ENCODE results near the gene GALNT7. TPM values are rescaled to one million over a fixed set of nuclear protein-coding genes. Genes with fewer than 3 reads are reported as not detected.
A peak's percentile ranks its signal among the peaks of the same experiment; 100 is the strongest.

The GALNT7 gene
- total and polyA plus RNA-seq, 8 donors, result 10.7 to 94.5 (median 37.9) TPM

GRCh38 chr4:173293663-173294062 lies 125.1 kb downstream of the GALNT7 start:
- no peak overlapping the region for H3K4me3 ChIP-seq
- 81 to 87% (median 86%) methylated on average over 7 of the region's 7 CpGs for WGBS, 5 donors
- H3K36me3 ChIP-seq, result peaks cover 0 to 33% (median 12%) of the 10 kb centered on the region in 4 donors

GRCh38 chr4:173294444-173294843 lies 125.8 kb downstream of the GALNT7 start:
- no peaks in the 10 kb centered on the region for H3K27me3 ChIP-seq
- 74 to 89% (median 82%) methylated on average over 1 of the region's 1 CpG for WGBS, 5 donors
- H3K9me3 ChIP-seq, result no peaks in the 10 kb centered on the region
- intact Hi-C loops (cut with DNase I; ENCODE audit: low total_unique reads), result no loop called here
- H3K27ac ChIP-seq, result no peak overlapping the region
- peaks cover 0 to 5% (median 2%) of the 10 kb centered on the region in 4 donors for H3K4me1 ChIP-seq
- no peak overlapping the region for H3K4me3 ChIP-seq
- DNase-seq, result no peak
- peaks cover 0 to 33% (median 12%) of the 10 kb centered on the region in 4 donors for H3K36me3 ChIP-seq
- TF ChIP-seq POLR2AphosphoS5 (IDR thresholded peaks at IDR 0.05) (no peak), EP300 (IDR thresholded peaks at IDR 0.05) (no peak), CTCF (IDR thresholded peaks at IDR 0.05) (no peak), POLR2A (IDR thresholded peaks at IDR 0.05) (no peak)

More at GRCh38 chr4:173293663-173294062, 125.1 kb downstream of the GALNT7 start:
- intact Hi-C loops (cut with DNase I; ENCODE audit: low total_unique reads), result no loop called here
- peaks cover 0 to 12% (median 6%) of the 10 kb centered on the region in 4 donors for H3K4me1 ChIP-seq
- no peaks in the 10 kb centered on the region for H3K9me3 ChIP-seq
- DNase-seq, result no peak
- no peak overlapping the region for H3K27ac ChIP-seq
- TF ChIP-seq CTCF (IDR thresholded peaks at IDR 0.05) (no peak), POLR2A (IDR thresholded peaks at IDR 0.05) (no peak), EP300 (IDR thresholded peaks at IDR 0.05) (no peak), POLR2AphosphoS5 (IDR thresholded peaks at IDR 0.05) (no peak)
- H3K27me3 ChIP-seq, result no peaks in the 10 kb centered on the region

GRCh38 chr4:173301518-173302201 lies 133.0 kb downstream of the GALNT7 start:
- TF ChIP-seq POLR2AphosphoS5 (IDR thresholded peaks at IDR 0.05), result no peak
- TF ChIP-seq EP300 (IDR thresholded peaks at IDR 0.05), result no peak
- no peak for TF ChIP-seq POLR2A (IDR thresholded peaks at IDR 0.05)
- peak in 5 of 7 experiments; percentile 54 to 81 (median 60) for TF ChIP-seq CTCF (IDR thresholded peaks at IDR 0.05)
- Histone ChIP-seq H3K4me1 (peaks cover 0 to 17% (median 4%) of the 10 kb centered on the region in 4 donors), H3K4me3 (no peak overlapping the region), H3K27ac (no peak overlapping the region), H3K36me3 (peaks cover 0 to 31% (median 21%) of the 10 kb centered on the region in 4 donors), H3K9me3 (no peaks in the 10 kb centered on the region), H3K27me3 (no peaks in the 10 kb centered on the region)
- intact Hi-C loops (cut with DNase I; ENCODE audit: low total_unique reads), result loop anchor here (10.0 kb wide), 1 partner anchor 277 kb away; no protein-coding TSS in a partner anchor
- DNase-seq, result peak in 1 of 2 donors; percentile 60
- WGBS, 5 donors, result 28 to 41% (median 34%) methylated on average over 5 of the region's 5 CpGs

GRCh38 chr4:173307778-173308177 lies 139.2 kb downstream of the GALNT7 start:
- H3K9me3 ChIP-seq, result no peaks in the 10 kb centered on the region
- H3K27me3 ChIP-seq, result no peaks in the 10 kb centered on the region
- no peak for DNase-seq
- H3K27ac ChIP-seq, result no peak overlapping the region
- peaks cover 12 to 58% (median 44%) of the 10 kb centered on the region in 4 donors for H3K36me3 ChIP-seq
- intact Hi-C loops (cut with DNase I; ENCODE audit: low total_unique reads), result loop anchor here (10.0 kb wide), 1 partner anchor 283 kb away; no protein-coding TSS in a partner anchor
- TF ChIP-seq EP300 (IDR thresholded peaks at IDR 0.05) (no peak), CTCF (IDR thresholded peaks at IDR 0.05) (no peak)
- WGBS, 5 donors, result 89 to 100% (median 95%) methylated on average over 3 of the region's 3 CpGs
- peaks cover 0 to 4% (median 0%) of the 10 kb centered on the region in 4 donors for H3K4me1 ChIP-seq
- H3K4me3 ChIP-seq, result no peak overlapping the region
